AML-193 (cell line): Measurements from ENCODE around the gene RPS15.

Experiments
- DNase-seq, 2 experiments: peaks; one replicate each; lab custom pipeline; 2025; lab: John Stamatoyannopoulos, UW

Gene RPS15

DNA sequence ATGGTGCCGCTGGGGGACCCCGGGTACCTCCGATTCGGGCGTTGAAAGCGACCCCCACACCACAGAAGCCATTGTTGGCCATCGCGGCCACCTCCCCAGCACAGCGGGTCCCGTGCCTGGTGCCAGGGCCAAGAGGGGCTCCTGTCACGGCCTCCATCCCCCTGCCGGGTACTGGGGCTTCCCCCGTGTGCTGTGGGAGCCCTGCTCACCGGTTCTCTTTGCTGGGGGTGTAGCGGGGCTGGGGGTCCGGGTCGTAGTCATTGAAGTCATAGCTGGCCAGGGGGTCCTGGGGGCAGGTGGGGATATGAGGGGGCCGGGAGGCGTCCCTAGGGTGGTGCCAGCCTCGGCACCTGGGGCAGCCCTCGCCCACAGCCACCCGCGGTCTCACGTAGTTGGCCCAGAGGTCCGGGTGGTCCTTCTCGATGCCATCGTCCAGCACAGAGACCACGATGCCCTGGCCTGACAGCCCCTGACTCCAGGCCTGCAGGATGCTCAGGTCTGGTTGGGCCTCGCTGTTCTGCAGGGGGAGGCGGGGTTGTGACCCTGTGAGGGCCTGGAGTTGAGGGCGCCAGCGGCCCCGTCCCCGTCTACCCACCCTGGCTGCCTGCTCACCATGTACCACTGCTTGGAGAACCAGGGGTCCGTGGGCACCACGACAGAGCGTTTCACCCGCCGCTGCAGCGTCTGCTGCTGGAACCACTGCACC lies 49.5 kb downstream of the RPS15 start:
- no peak for DNase-seq

DNA sequence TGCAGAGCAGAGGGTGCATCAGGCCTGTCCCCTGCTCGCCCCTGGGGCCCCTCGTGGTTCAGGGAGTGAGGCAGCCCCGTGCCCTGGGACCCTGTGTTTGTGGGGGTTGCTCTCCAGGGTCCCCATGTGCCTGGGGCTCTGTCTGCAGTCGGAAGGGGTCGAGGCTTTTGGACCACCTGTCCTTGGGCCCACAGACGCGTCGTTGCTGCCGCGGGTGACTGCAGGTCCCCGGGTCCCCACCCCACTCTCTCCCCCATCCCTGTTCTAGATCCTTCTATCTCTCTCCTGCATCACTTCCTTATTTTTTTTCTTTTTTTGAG lies 50.0 kb downstream of the RPS15 start:
- no peak for DNase-seq

DNA sequence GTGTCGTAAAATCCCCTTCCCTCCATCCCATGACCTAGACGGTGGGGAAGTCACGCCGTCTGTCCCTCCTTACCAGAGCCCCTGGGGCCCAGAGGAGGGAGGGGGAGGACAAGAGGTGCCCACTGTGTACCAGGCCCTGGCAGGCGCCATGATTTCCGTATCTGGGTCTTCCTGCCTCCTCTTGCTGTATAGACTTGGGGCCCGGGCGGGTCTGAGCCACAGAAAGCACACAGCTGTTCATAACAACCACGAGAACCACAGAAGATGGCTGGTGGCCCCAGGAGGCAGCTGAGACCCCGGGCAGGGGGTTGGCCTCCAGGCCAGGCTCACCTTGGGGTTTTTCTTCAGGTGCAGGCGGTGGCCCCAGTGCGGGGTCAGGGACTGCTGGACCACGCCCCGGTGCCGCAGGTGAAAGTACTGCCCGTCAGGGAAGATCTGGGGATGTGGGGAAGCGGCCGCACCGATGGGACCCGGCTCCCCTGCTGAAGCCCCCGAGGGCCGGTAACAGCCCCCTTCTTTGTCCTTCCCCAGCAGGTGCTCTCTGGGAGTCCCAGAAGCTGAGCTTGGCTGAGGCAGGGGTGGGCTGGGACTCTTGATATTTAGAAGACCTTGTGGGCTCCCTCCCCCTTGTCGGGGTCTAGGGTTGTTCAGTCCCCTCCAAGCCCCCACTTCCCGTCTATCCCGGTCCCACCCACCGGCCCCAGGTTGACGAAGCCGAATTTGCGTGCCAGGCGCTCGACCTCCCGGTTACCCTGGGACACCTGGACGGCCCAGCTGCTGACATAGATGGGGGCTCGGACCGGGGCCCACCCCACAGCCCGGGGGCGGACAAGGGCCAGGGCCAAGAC lies 51.5 kb downstream of the RPS15 start:
- no peak for DNase-seq
